ENCODE data around the gene DOCK10.

DOCK10 gene

DNA sequence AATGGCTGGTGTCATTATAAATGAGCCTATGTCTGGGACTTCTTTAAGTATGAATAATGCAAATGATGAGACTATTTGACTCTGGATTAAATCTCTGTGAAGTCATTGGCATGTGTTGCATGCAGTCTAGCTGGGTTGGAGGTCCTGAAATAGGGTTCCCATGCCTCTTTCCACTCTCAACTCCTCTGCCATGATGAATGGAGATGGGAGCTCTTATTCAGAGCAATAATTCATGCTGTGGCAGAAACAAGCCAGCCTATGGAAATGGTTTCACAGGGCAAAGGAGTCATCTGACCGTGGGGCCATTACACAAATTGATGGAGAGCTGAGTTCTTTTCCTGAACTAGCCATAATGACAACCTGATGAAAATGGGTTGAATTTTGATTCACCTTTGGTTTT lies 310.6 kb downstream of the DOCK10 start:
- no peak for DNase-seq

GRCh38 chr2:224729435-224729834 lies 312.8 kb downstream of the DOCK10 start:
- no peak for DNase-seq

DNA sequence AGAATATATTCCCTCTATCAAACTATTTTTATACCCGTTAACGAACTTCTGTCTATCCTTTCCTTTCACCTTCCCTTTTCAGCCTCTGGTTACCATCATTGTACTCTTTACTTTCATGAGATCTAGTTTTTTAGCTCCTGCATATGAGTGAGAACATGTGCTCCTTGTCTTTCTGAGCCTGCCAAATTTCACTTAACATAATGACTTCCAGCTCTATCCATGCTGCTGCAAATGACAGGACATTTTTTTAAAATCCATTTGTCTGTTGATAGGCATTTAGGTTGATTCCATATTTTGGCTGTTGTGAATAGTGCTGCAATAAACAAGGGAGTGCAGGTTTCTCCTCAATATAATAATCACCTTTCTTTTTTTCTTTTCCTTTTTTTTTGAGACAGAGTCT lies 317.9 kb downstream of the DOCK10 start:
- no peak for DNase-seq

DNA sequence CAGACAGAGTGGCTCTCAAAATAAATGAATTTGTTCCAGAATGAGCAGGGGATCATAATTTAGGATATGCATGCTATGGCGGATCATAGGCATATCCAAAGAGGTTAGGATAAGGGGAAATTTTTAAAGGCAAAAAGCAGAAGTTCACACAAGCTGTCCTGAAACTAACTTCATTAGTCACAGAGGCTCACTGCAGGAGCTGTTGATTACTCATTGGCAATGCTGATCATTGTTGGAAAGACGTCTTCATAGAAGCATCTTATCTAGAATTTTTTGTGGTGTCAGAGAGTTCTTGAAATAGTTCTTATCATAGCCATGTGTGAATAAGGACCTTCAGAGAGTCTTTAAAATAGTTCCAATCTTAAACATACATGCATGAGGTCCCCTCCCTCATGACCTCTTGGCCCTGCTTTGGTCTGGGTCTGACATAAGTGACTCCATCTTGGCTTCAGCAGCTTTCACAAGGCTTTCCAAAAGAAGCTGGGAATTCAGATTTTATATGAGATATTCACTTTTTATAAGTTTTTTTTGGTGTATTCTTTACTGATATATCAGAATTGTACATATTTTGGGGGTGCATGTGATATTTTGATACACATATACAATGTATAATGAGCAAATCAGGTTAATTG lies 318.6 kb downstream of the DOCK10 start:
- DNase-seq = no peak

DNA sequence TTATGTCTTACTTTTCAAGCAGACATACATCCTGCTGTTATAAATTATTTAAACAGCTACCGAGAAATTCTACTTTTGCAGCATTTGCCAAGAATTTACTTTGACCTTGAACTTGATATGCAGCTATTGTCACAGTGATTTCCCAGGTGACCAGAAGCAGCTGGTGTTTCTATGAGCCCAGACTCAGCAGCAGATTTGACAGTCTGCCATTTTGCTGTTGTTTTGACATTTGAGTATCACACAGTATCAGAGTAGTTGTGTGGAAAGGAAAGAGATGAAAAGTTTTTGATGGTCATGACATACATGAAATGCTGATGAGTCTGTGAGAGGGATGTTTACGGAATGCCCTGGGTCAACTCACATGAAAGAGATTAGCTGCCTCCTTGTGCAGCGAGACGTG lies 319.5 kb downstream of the DOCK10 start:
- no peak for DNase-seq

DNA sequence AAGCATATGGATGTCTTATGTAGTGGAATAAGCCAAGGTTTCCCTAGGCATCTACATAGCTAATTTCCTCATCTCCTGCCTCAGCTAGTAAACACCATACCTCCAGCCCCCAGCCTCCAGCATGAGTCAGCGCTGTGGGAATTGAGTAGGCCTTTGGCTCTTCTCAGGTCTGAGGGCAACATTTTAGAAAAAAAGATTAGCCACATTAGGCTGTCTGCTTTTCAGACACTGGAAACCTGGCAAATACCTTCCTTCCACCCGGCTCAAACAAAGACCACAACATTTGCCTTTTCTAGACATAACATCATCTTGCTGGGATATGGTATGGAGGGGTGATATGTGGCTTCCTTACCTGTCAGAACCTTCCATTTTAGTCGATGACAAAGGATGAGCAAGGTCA lies 320.0 kb downstream of the DOCK10 start:
- no peak for DNase-seq

- DNase-seq = no peak
Observed at GRCh38 chr2:224716921-224717320, 325.3 kb downstream of the DOCK10 start.

DNA sequence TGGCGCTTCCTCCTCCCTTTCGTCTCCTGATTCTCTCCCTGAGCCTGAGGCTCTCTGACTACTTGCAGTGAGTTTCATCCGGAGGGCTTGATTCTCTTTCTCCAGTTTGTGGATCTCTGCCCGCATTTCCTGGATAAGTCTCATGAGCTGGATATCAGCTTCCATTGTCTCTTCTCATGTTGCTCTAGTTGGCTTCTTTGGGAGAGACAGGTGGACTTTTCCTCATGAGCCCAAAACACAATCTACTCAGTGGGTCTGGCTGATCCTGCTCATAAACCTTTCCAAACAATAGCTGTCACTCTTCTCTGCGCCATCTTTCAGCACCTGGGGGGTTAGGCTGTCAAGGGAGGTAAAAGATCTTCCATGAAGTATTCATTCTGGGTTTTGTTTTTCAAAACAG lies 326.1 kb downstream of the DOCK10 start, which contains the start of gene CCDC195:
CCDC195 (minus strand) TSS at position 165 of the 400 bp plus-strand sequence; CDS start at position 165, 0 bp downstream.
- no peak for DNase-seq
